GM15510 (cell line): ENCODE measurements around the gene PLEKHH3.
A peak's percentile ranks its signal among the peaks of the same experiment; 100 is the strongest.

ENCODE experiments used
- POLR2A ChIP-seq: IDR thresholded peaks from 3 replicates; pipeline ENCODE4 v1.6.1; 2011; ENCODE audit warnings: borderline replicate concordance; ENCODE audit not compliant: insufficient read length; ENCODE audit errors: extremely low read depth

Gene PLEKHH3

DNA sequence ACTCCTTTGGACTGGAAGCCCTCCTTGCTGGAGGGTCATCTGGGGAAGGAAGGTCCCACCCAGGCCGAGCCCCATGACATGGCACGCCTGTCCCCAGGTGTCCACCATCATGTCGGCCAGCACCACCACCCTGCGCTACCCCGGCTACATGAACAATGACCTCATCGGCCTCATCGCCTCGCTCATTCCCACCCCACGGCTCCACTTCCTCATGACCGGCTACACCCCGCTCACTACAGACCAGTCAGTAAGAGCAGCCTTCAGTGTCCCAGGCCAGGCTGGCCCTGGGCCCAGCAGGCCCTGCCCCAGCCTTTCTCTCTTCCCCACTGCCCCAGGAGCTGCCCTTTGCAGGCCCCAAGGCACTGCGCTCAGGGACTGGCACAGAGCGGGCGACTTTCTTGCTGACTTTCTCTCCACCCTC is 11.2 kb downstream of the PLEKHH3 start:
- TF ChIP-seq POLR2A, result no peak

- TF ChIP-seq POLR2A, result no peak
These were observed 16.0 kb downstream of the PLEKHH3 start for GRCh38 chr17:42660692-42661345.

DNA sequence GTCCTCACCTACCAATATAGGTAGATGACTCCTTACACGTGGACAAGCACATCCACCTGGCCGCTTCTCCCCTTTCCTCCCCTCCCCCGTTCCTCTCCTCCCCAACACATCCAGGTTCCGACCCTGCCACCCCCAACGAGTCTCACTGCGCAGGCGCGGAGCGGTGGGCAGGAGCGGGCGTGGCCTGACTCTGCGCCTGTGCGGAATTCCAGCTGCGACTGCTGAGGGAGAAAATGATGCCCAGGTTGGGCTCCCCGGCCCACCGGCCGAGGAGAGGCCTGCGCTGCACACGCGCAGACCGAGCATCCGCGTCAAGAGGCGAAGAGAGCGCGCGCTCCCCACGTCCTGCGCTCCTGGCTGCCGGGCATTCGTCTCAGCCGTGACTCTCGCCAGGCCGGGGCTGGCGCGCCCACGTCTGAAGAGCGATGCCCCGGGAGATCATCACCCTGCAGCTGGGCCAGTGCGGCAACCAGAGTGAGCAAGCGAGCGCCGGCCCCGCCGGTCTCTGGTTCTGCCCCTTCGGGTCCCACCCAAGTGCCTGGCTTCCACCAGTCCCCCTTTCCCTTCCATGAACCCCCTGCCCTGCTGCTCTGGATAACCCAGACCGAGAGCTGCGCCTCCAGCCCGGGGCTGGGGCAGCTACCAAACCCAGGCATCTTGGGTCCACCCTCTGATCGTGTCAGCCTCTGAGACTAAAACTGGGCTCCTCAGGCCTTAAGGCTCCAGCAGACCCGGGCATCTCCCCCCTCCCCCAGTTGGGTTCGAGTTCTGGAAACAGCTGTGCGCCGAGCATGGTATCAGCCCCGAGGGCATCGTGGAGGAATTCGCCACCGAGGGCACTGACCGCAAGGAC is 17.5 kb downstream of the PLEKHH3 start, which contains the start of gene TUBG2:
TSS of gene TUBG2 (plus strand) at position 206 of the 853 bp plus-strand sequence. CDS start at position 426, 220 bp downstream.
- TF ChIP-seq POLR2A, result peak; percentile 72

DNA sequence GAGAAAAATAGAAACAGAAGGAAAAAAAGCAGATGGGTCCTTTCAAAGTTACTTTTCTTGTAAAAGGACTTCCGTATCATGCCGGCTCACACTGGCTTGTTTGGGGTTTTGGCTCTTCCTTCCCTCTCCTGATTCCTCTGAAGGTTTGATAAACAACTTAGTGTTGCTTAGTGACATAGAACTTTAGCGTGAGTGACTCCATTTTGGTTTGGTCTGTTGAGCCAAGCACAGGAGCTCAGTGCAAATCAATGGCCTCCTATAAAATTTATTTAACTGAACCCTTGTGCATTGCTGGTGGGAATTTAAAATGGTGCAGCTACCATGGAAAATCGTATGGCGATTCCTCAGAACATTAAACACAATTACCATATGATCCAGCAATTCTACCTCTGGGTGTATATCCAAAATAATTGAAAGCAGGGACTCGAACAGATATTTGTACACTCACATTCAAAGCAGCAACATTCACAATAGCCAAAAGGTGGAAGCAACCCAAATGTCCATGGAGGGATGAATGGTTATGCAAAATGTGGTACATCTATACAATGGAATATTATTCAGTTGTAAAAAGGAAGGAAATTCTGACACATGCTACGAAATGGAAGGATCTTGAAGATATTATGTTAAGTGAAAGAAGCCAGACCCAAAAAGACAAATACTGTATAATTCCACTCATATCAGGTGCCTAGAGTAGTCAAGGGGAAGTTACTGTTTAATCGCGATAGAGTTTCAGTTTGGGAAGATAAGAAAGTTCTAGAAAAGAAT is 18.8 kb downstream of the PLEKHH3 start:
- no peak for TF ChIP-seq POLR2A

GRCh38 chr17:42655528-42655927 is 21.3 kb downstream of the PLEKHH3 start:
- no peak for TF ChIP-seq POLR2A

DNA sequence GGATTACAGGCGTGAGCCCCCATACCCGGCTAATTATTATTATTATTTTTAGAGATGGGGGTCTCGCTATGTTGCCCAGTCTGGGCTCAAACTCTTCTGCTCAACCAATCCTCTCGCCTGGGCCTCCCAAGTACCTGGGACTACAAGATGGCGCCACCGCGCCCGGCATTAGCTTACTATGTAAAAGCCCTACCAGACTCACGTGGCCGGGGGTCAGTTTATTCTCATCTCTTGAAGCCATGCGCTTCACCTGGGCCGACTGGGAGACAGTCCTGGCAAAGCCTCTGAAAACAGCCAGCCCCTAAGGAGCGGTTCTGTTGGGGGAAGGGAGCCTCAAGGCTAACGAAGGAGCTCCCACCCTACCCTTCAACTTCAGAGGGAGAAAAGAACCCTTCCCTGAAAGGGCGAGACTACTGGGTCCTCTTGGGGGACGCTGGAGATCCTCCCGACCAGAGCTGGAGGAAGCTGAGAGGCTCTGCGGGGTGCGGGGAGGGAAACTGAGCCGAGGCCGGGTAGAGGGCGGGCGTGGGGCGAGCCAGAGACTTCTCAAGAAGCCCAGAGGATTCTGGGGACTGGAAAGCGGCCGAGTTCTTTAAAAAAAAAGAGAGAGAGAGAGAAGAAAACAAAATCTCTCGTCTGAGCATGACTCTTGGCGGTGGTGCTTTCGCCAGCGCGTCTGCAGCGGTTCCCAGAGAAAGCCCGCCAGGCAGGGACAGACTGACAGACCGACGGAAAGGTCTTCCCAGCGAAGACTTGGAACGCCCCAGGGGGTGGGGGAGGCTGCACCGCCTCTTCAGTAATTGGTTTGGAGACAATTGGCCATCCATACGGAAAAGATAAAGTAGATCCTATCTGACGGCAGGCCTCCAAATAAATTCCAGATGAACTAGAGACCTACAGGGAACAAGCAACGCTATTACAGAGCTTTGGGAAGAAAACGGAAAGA is 23.3 kb downstream of the PLEKHH3 start:
- no peak for TF ChIP-seq POLR2A

GRCh38 chr17:42651392-42651791 is 25.4 kb downstream of the PLEKHH3 start:
- TF ChIP-seq POLR2A, result no peak

- no peak for TF ChIP-seq POLR2A
These were observed 29.0 kb downstream of the PLEKHH3 start for GRCh38 chr17:42647778-42648177.

GRCh38 chr17:42642336-42642735 is 34.5 kb downstream of the PLEKHH3 start:
- TF ChIP-seq POLR2A, result no peak

DNA sequence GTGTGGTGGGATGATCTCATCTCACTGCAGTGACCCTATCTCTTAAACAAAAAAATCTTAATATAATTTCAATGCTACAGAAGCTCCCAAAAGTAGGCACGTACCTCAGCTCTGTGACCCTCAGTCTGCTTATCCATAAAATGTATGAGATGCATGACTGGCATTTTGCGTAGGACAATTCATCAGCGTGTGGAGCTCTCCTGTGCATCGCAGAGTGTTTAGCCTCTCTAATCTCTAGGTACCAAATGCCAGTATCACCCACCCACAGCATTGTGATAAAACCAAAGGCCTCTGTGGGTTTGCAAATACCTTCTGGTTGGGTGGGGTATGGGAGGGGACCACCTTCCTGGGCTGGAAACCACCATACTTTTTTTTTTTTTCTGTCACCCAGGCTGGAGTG is 36.7 kb downstream of the PLEKHH3 start:
- no peak for TF ChIP-seq POLR2A

GRCh38 chr17:42639525-42640113 is 37.2 kb downstream of the PLEKHH3 start:
- TF ChIP-seq POLR2A, result no peak

GRCh38 chr17:42632949-42633444 is 43.8 kb downstream of the PLEKHH3 start:
- TF ChIP-seq POLR2A, result no peak

GRCh38 chr17:42629411-42630009 is 47.3 kb downstream of the PLEKHH3 start:
- no peak for TF ChIP-seq POLR2A
